Thoracic aorta (tissue), 2 donors: ENCODE data around the gene P2RX5. TPM values are rescaled to one million over a fixed set of nuclear protein-coding genes. Genes with fewer than 3 reads are reported as not detected.

Experiments
- ATAC-seq: fragments of 150-250 bp; one replicate; pipeline ENCODE4 v1.8.0; 2017; ENCODE audit warnings: low read depth; ENCODE audit not compliant: insufficient number of reproducible peaks, low FRiP score
- DNase-seq: peaks from one replicate; pipeline ENCODE4 v3.0.0-alpha.2; 2020; ENCODE audit warnings: low spot score
- H3K27ac ChIP-seq, 2 donors: fragments of 200-600 bp; sonication (generic); 1 replicate in 1 of 2; 2 replicates in 1 of 2; pipeline ENCODE4 v1.5.1; 2016; ENCODE audit warnings: mild to moderate bottlenecking in 2 of 2, moderate library complexity in 2 of 2
- H3K27me3 ChIP-seq: fragments of 200-600 bp; sonication (generic); replicated peaks from 2 replicates; pipeline ENCODE4 v1.6.0; 2016; ENCODE audit warnings: mild to moderate bottlenecking; ENCODE audit not compliant: insufficient read depth
- H3K36me3 ChIP-seq: fragments of 200-600 bp; sonication (generic); one replicate; pipeline ENCODE4 v1.5.1; 2016
- H3K4me1 ChIP-seq, 2 donors: fragments of 200-600 bp; sonication (generic); 1 replicate in 1 of 2; 2 replicates in 1 of 2; pipeline versions ENCODE4 v1.5.1 to v1.6.0; 2016; ENCODE audit warnings: low read depth in 2 of 2, mild to moderate bottlenecking in 1 of 2; ENCODE audit not compliant: control insufficient read depth in 1 of 2
- H3K4me3 ChIP-seq: fragments of 200-600 bp; sonication (generic); 2 replicates; pipeline ENCODE4 v1.5.1; 2016; ENCODE audit warnings: mild to moderate bottlenecking
- H3K9me3 ChIP-seq: fragments of 200-600 bp; sonication (generic); 2 replicates; pipeline ENCODE4 v1.5.1; 2016
- CTCF ChIP-seq: fragments of 200-600 bp; sonication (generic); IDR thresholded peaks from one replicate; pipeline ENCODE4 v1.5.1; 2019; ENCODE audit warnings: antibody characterized with exemption
- total RNA-seq, 2 donors: library from RNA; depleted of rRNA; stranded (reverse); fragments of >200 nt; gene quantifications; one replicate each; pipeline versions ENCODE4 v1.1.0 to v1.2.3, GENCODE V29; 2016

P2RX5 gene
- total RNA-seq, 2 donors from 2014 or later: 2.3 TPM; not detected in 1

- peaks cover 6 to 16% of the 10 kb centered on the region in 2 donors for H3K4me1 ChIP-seq
- H3K36me3 ChIP-seq: no peaks in the 10 kb centered on the region
- peaks cover 3% of the 10 kb centered on the region for H3K9me3 ChIP-seq
- DNase-seq: no peak
- ATAC-seq: no peak
- peaks cover 12% of the 10 kb centered on the region for H3K27me3 ChIP-seq
- TF ChIP-seq CTCF: no peak
- no peak overlapping the region for H3K27ac ChIP-seq
- no peak overlapping the region for H3K4me3 ChIP-seq
Measured at GRCh38 chr17:3693141-3693540, 2.8 kb downstream of the P2RX5 start.

- peaks cover 12% of the 10 kb centered on the region for H3K27me3 ChIP-seq
- H3K36me3 ChIP-seq: no peaks in the 10 kb centered on the region
- no peak overlapping the region for H3K4me3 ChIP-seq
- H3K27ac ChIP-seq: no peak overlapping the region
- peaks cover 6 to 16% of the 10 kb centered on the region in 2 donors for H3K4me1 ChIP-seq
- H3K9me3 ChIP-seq: no peaks in the 10 kb centered on the region
- no peak for TF ChIP-seq CTCF
- DNase-seq (no peak), ATAC-seq (no peak)
Measured at GRCh38 chr17:3692346-3692745, 3.6 kb downstream of the P2RX5 start.

GRCh38 chr17:3691617-3692067 is 4.3 kb downstream of the P2RX5 start:
- Histone ChIP-seq H3K4me1 (peaks cover 6 to 16% of the 10 kb centered on the region in 2 donors), H3K9me3 (no peaks in the 10 kb centered on the region), H3K27me3 (peaks cover 12% of the 10 kb centered on the region), H3K27ac (no peak overlapping the region), H3K36me3 (no peaks in the 10 kb centered on the region), H3K4me3 (no peak overlapping the region)
- ATAC-seq: no peak
- no peak for DNase-seq
- no peak for TF ChIP-seq CTCF

GRCh38 chr17:3690094-3690715 is 5.8 kb downstream of the P2RX5 start:
- peaks cover 8% of the 10 kb centered on the region for H3K27me3 ChIP-seq
- no peak overlapping the region for H3K4me3 ChIP-seq
- peaks cover 2 to 7% of the 10 kb centered on the region in 2 donors for H3K4me1 ChIP-seq
- DNase-seq (no peak), ATAC-seq (no peak)
- no peak overlapping the region for H3K27ac ChIP-seq
- no peak for TF ChIP-seq CTCF
- no peaks in the 10 kb centered on the region for H3K9me3 ChIP-seq
- no peaks in the 10 kb centered on the region for H3K36me3 ChIP-seq

GRCh38 chr17:3689262-3690093 is 6.5 kb downstream of the P2RX5 start:
- ATAC-seq (no peak), DNase-seq (no peak)
- H3K27me3 ChIP-seq: peaks cover under 1% of the 10 kb centered on the region
- H3K27ac ChIP-seq: no peak overlapping the region
- no peaks in the 10 kb centered on the region for H3K4me1 ChIP-seq
- no peaks in the 10 kb centered on the region for H3K9me3 ChIP-seq
- no peak for TF ChIP-seq CTCF
- H3K36me3 ChIP-seq: no peaks in the 10 kb centered on the region
- no peak overlapping the region for H3K4me3 ChIP-seq
